OCI-LY7 (cell line): ENCODE data around the gene HAVCR2. TPM values are rescaled to one million over a fixed set of nuclear protein-coding genes. Genes with fewer than 3 reads are reported as not detected.
"Not testable (repeated sequence)": the region's sequence is repeated elsewhere in the genome, so short reads cannot be mapped to it uniquely, and the experiment has no call there.

ENCODE experiments used
- BruUV-seq: library from RNA; stranded (reverse); fragments of 400-500 nt; replicated peaks from 2 replicates; lab custom pipeline; 2021; lab: Mats Ljungman, UMichigan
- CTCF ChIA-PET: fragments of 300-600 bp; sonication (Branson Sonifier 250); formaldehyde crosslinking; loops from one replicate; lab custom pipeline; 2022; ENCODE audit warnings: antibody characterized with exemption; ENCODE audit not compliant: unreplicated experiment; lab: Charles Lee
- POLR2A ChIA-PET: fragments of 300-600 bp; sonication (Branson Sonifier 250); formaldehyde crosslinking; loops from one replicate; lab custom pipeline; 2022; ENCODE audit warnings: antibody characterized with exemption; lab: Charles Lee
- DNase-seq: peaks from one replicate; pipeline ENCODE4 v3.0.0-alpha.2; 2015; ENCODE audit warnings: low spot score
- H2AFZ ChIP-seq: fragments of 200-600 bp; sonication (generic), shearing (Covaris generic); 2 replicates; pipeline ENCODE4 v1.6.1; 2014; ENCODE audit warnings: mild to moderate bottlenecking, antibody characterized with exemption, low read length, moderate library complexity
- H3K27ac ChIP-seq: fragments of 200-600 bp; sonication (generic); 2 replicates; pipeline ENCODE4 v1.5.1; 2014; ENCODE audit warnings: mixed run types, low read depth, mild to moderate bottlenecking, moderate library complexity, low read length, inconsistent platforms; ENCODE audit not compliant: poor library complexity, severe bottlenecking
- H3K36me3 ChIP-seq: fragments of 200-600 bp; sonication (generic); 2 replicates; pipeline ENCODE4 v1.6.1; 2014; ENCODE audit warnings: mild to moderate bottlenecking, antibody characterized with exemption, low read length, moderate library complexity, mixed read lengths; ENCODE audit not compliant: insufficient read depth
- H3K4me1 ChIP-seq: fragments of 200-600 bp; sonication (generic); 2 replicates; pipeline ENCODE4 v1.5.1; 2014; ENCODE audit warnings: mild to moderate bottlenecking, low read length; ENCODE audit not compliant: insufficient read depth, poor library complexity, severe bottlenecking
- H3K4me2 ChIP-seq: fragments of 200-600 bp; sonication (generic); 2 replicates; pipeline ENCODE4 v1.6.1; 2014; ENCODE audit warnings: mild to moderate bottlenecking, low read length
- H3K4me3 ChIP-seq: fragments of 200-600 bp; sonication (generic); 2 replicates; pipeline ENCODE4 v1.5.1; 2014; ENCODE audit warnings: mild to moderate bottlenecking, low read depth, low read length; ENCODE audit not compliant: poor library complexity, severe bottlenecking
- H3K79me2 ChIP-seq: fragments of 200-600 bp; sonication (generic); 2 replicates; pipeline ENCODE4 v1.6.1; 2016; ENCODE audit warnings: low read depth, mild to moderate bottlenecking, low read length, moderate library complexity, mixed read lengths; ENCODE audit not compliant: insufficient read depth
- H3K9me2 ChIP-seq: fragments of 200-600 bp; sonication (generic); 2 replicates; pipeline ENCODE4 v1.6.1; 2016; ENCODE audit warnings: mild to moderate bottlenecking, low read length, mixed read lengths; ENCODE audit not compliant: insufficient read depth
- H3K9me3 ChIP-seq: fragments of 200-600 bp; sonication (generic); 2 replicates; pipeline ENCODE4 v1.6.1; 2014; ENCODE audit warnings: mild to moderate bottlenecking, mixed run types, low read length, mixed read lengths
- H4K20me1 ChIP-seq: fragments of 200-600 bp; sonication (generic); 2 replicates; pipeline ENCODE4 v1.6.1; 2014; ENCODE audit warnings: mild to moderate bottlenecking, antibody characterized with exemption, low read length, moderate library complexity, mixed read lengths; ENCODE audit not compliant: insufficient read depth
- EZH2phosphoT487 ChIP-seq: fragments of 200-600 bp; sonication (generic); IDR thresholded peaks from 2 replicates; pipeline ENCODE4 v1.6.1; 2018; ENCODE audit warnings: low read depth, borderline replicate concordance, mild to moderate bottlenecking, mixed run types, antibody characterized with exemption, low read length, moderate library complexity, mixed read lengths
- intact Hi-C: fragments of 100-400 bp; cut with micrococcal nuclease; formaldehyde crosslinking; loops from one replicate; pipeline ENCODE4 v1.10.0; 2022; ENCODE audit not compliant: unreplicated experiment
- total RNA-seq, 2 experiments: library from RNA; depleted of rRNA in 1 of 2; stranded (reverse); fragments of >200 nt in 1 of 2; shearing (Covaris generic) in 1 of 2; gene quantifications; 2 replicates each; pipeline ENCODE4 v1.2.3, GENCODE V29; 2014 to 2022
- TF ChIP-seq, protein P1 (sequence below): fragments of 200-600 bp; sonication (generic); conservative IDR thresholded peaks from 2 replicates; pipeline ENCODE4 v1.5.1; 2014; ENCODE audit warnings: mild to moderate bottlenecking, antibody characterized with exemption, low read length, moderate library complexity, mixed read lengths

The HAVCR2 gene
- total RNA-seq, 2 experiments from 2014 or later, result 4.2 to 4.4 TPM

DNA sequence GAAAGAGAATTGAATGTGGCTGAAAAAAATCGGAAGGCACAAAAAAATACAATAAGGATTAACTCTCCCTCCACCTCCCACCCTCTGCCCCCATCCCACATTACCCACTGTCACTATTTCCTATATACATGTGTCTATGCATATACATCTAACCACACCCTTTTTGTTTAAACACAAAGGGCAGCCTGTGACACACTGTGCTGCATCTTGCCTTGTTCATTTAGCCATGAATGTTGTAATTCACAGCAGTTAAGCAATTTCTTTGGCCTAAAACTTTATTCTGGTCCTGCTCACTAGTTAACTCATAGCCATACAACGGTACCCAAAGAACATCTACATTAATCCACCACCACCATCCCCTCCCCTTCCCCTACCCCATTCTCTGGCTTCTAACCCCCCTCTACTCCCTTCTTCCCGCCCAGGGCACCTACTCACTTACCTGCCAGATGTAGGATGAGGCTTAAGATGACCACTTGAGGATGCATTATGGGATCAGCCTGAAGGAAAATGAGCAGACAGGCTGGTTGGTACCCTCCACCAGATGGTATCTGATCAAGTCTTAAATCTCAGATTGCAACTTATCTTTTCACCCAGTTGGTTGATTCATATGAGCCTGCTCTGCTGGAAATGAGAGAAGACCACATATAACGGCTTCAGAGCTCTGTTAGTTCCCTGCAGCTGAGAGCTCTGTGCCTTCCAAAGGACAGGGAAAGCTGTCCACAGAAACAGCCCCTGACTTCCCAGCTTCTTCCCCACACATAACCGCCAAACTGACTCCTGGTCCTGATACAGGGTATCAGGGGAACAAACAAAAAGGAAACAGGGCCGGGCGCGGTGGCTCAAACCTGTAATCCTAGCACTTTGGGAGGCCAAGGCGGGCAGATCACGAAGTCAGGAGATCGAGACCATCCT is 51.1 kb downstream of the HAVCR2 start:
- ChIA-PET POLR2A (interaction anchor here (0.7 kb wide), 2 partner anchors 104 to 528 kb away, joined by 3 read pairs; no protein-coding TSS in a partner anchor), CTCF (no interaction called here)
- no peaks in the 10 kb centered on the region for H3K36me3 ChIP-seq
- no peaks in the 10 kb centered on the region for H3K4me1 ChIP-seq
- H3K79me2 ChIP-seq, result no peaks in the 10 kb centered on the region
- H3K9me3 ChIP-seq, result no peaks in the 10 kb centered on the region
- TF ChIP-seq EZH2phosphoT487, result no peak
- TF ChIP-seq, protein P1, sequence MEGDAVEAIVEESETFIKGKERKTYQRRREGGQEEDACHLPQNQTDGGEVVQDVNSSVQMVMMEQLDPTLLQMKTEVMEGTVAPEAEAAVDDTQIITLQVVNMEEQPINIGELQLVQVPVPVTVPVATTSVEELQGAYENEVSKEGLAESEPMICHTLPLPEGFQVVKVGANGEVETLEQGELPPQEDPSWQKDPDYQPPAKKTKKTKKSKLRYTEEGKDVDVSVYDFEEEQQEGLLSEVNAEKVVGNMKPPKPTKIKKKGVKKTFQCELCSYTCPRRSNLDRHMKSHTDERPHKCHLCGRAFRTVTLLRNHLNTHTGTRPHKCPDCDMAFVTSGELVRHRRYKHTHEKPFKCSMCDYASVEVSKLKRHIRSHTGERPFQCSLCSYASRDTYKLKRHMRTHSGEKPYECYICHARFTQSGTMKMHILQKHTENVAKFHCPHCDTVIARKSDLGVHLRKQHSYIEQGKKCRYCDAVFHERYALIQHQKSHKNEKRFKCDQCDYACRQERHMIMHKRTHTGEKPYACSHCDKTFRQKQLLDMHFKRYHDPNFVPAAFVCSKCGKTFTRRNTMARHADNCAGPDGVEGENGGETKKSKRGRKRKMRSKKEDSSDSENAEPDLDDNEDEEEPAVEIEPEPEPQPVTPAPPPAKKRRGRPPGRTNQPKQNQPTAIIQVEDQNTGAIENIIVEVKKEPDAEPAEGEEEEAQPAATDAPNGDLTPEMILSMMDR, result no peak
- H3K27ac ChIP-seq, result no peak overlapping the region
- H3K4me3 ChIP-seq, result no peak overlapping the region
- no peaks in the 10 kb centered on the region for H4K20me1 ChIP-seq
- no peaks in the 10 kb centered on the region for H3K9me2 ChIP-seq
- H2AFZ ChIP-seq, result peak overlapping the region; percentile 28; the same call in 1 of the 2 replicates
- no peak overlapping the region for H3K4me2 ChIP-seq
- intact Hi-C loops, result no loop called here
- no TSS peak for BruUV-seq
- DNase-seq, result no peak

DNA sequence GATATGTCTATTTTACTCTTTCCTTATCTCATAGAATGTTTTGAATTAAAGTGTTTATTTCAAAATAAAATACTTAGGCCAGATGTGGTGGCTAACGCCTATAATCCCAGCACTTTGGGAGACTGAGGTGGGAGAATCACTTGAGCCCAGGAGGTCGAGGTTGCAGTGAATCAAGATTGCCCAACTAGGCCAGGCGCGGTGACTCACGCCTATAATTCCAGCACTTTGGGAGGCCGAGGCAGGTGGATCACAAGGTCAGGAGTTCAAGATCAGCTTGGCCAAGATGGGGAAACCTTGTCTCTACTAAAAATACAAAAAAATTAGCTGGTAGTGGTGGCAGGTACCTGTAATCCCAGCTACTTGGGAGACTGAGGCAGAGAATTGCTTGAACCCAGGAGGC is 52.0 kb downstream of the HAVCR2 start:
- H3K4me3 ChIP-seq, H4K20me1 ChIP-seq, H3K79me2 ChIP-seq, POLR2A ChIA-PET, H3K4me1 ChIP-seq, H3K9me3 ChIP-seq, H3K36me3 ChIP-seq, H3K4me2 ChIP-seq, DNase-seq, BruUV-seq, intact Hi-C loops, CTCF ChIA-PET, H3K9me2 ChIP-seq, H3K27ac ChIP-seq, H2AFZ ChIP-seq: not testable (repeated sequence)

DNA sequence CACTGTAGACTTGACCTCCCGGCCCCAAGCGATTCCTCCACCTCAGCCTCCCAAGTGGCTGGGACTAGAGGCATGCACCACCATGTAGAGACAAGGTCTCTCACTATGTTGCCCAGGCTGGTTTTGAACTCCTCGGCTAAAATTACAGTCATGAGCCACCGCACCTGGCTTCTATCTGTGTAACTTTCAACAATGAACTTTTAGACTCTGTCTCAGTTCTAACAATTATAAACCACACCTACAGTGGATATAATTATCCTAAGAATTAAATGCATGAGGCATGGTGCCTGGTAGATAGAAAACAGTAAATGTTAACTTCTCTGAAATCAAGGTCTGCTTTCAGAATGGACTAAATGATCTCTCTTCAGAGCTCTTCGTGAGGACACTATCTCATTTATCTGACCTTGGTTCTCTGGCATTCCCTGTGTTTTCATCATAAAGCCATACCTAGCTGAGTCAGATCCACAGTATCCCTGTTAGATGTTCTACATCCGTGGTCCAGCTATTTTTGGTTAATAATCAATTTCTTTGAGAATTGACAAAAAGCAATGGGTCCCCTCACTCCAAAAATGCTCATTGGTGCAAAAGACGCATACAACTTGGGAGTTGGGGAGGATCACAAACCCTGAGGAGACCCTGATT is 57.1 kb downstream of the HAVCR2 start:
- no peak overlapping the region for H3K27ac ChIP-seq
- no peaks in the 10 kb centered on the region for H4K20me1 ChIP-seq
- H3K9me2 ChIP-seq, result no peaks in the 10 kb centered on the region
- DNase-seq, result no peak
- no TSS peak for BruUV-seq
- POLR2A ChIA-PET, result interaction anchor here (0.6 to 0.9 kb wide), 2 partner anchors 11 to 96 kb away, joined by 3 to 6 read pairs; no protein-coding TSS in a partner anchor
- intact Hi-C loops, result no loop called here
- TF ChIP-seq EZH2phosphoT487, result no peak
- TF ChIP-seq, protein P1, result no peak
- H2AFZ ChIP-seq, result peak overlapping the region; percentile 37; the same call in 1 of the 2 replicates
- CTCF ChIA-PET, result no interaction called here
- no peaks in the 10 kb centered on the region for H3K4me1 ChIP-seq
- H3K4me2 ChIP-seq, result no peak overlapping the region
- no peak overlapping the region for H3K4me3 ChIP-seq
- no peaks in the 10 kb centered on the region for H3K9me3 ChIP-seq
- H3K36me3 ChIP-seq, result no peaks in the 10 kb centered on the region
- no peaks in the 10 kb centered on the region for H3K79me2 ChIP-seq
